AG10803 (cell line): ENCODE measurements around the gene HSF4.

Experiments
- DNase-seq: peaks from one replicate; pipeline ENCODE4 v3.0.0; 2010; ENCODE audit warnings: low read depth
- H3K4me3 ChIP-seq: 2 replicates; pipeline ENCODE4 v1.5.1; 2011; ENCODE audit warnings: mild to moderate bottlenecking, low read length, control low read depth
- CTCF ChIP-seq: conservative IDR thresholded peaks from 2 replicates; pipeline ENCODE4 v1.5.1; 2011; ENCODE audit warnings: mild to moderate bottlenecking, low read length, control low read depth, inconsistent platforms

Gene HSF4

DNA sequence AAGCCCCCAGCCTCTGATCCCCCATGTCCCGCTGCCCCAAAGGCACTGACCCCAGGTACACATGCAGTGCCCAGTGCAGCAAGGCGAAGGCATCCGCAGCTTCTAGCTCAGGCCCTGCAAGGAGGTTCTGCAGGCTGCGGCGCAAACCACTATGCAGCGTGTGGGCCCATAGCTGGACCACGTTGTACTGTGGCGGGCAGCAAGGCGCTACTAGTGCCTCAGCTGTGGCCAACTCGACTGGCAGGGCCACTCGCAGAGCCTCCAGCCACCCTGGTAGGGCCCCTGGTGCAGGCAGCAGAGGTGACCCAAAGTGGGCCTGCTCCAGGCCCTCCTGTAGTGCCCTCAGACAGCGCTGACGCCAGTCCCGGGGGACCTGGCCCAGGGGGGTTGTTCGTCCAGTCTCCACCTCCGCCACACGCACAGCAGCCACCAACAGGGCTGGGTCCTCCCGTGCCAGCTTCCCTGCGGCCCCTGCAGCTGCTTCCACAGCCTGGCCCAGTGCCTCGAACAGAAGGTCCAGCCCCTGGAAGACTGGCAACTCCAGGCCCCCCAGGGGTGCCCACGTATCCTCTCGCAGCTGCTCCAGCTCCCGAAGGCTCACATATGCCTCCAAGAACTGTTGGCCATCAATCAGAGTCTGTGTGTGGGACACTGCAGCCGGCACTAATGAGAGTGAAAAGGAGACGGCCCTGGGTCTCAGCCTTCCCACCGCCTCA lies 22.8 kb downstream of the HSF4 start:
- no peak for DNase-seq
- H3K4me3 ChIP-seq: no peak overlapping the region
- no peak for TF ChIP-seq CTCF

- DNase-seq: no peak
- no peak for TF ChIP-seq CTCF
- no peak overlapping the region for H3K4me3 ChIP-seq
Observed at GRCh38 chr16:67188323-67188722, 23.8 kb downstream of the HSF4 start.

DNA sequence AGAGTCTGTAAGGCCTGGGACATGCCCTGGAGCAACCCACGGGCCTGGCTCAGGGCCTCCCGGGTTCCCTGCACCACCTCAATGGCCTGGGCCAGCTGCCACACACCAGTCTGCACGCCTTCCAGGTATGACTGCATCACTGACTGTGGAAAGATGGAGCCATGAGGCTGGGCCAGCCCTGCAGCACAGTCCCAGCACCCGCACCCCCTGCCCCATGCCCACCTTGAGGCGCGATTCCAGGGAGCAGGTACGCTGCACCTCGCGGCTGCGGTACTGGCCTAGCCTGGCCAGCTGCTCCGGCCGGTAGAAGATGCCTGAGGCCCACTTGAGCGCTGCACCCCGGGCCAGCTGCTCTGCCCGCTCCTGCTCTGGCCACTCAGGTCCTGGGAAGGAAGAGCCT lies 24.3 kb downstream of the HSF4 start:
- no peak overlapping the region for H3K4me3 ChIP-seq
- no peak for TF ChIP-seq CTCF
- DNase-seq: no peak

DNA sequence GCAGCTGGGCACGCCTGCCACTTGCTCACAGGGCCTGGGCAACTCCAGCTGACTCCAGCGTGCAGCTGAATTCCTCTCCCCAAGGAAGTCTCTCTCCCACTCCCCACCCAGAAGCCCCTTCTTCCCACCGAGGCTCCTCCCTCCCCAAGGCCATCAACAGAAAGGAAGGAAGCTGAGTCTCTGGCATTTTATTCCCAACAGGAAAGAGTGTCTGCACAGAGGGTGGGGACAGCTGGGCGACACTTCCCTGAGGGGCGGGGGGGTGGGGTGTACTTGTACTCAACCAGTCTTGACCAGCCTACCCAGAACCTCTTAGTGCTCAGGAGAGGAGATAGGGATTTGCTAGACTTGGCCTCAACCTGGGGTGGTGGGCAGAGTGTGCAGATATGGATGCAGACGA lies 25.5 kb downstream of the HSF4 start, which contains the start of gene EXOC3L1:
Gene EXOC3L1 (minus strand): TSS at position 96 of the 400 bp plus-strand sequence. CDS start 460 bp downstream, outside the sequence.
- no peak for TF ChIP-seq CTCF
- H3K4me3 ChIP-seq: no peak within 1 kb of the TSS
- DNase-seq: no peak

DNA sequence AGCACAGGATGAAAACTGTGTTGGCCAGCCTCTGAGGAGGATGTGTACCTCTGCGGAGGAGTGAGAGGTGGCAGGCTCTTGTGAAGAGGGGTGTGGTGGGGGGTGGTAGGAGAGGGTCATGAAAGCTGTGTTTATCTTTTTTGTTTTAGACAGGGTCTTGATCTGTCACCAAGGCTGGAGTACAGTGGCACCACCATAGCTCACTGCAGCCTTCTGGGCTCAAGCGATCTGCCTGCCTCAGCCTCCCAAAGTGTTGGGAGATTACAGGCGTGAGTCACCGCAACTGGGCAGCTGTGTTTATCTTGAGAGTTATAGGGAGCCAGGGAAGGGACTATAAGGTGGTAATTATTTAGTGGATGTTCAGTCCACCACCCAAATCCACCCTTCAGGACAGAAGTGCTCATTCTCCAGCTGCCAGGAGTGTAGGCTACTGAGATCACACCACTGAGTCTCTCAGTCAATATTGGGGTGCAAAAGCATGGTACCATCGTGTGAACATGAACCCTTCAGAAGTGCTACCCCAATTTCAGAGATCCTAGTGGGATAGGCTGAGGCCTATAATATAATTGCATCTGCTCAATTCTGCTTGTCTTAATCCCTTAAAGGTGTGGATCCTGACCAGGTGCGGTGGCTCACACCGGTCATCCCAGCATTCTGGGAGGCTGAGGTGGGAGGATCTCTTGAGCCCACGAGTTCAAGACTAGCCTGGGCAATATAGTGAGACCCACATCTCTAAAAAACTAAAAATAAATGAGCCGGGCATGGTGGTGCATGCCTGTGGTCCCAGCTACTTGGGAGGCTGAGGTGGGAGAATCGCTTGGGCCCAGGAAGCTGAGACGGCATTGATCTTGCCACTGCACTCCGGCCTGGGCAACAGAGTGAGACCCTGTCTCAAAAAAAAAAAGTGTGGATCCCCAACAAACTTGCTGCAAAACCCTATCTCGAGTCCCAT lies 26.2 kb downstream of the HSF4 start:
- no peak for TF ChIP-seq CTCF
- no peak for DNase-seq
- no peak overlapping the region for H3K4me3 ChIP-seq

DNA sequence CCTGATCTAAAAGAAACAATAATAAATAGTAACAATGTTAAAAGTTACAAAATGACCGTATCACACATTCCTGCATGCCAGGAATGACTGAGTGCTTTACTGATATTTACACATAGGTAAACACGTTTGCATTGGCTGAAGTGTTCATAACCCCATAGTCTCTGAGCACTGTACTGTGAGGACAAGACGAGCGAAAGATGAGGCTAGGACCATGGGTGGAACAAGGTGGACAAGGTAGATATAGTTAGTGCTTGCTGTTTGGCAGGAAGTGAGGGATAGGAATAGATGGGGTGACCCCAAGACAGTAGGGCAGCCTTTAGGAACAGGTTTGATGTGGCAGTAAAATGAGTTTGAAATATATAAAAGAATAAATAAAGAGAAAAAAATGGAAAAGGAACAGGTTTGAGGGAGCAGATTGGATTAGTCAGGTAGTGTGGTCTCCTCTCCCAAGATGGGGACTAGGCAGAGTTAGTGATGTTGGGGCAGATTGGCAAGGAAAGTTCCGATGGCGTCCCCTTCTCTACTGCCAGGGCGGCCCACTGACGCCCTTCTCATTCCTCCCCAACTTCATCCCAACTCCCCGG lies 27.0 kb downstream of the HSF4 start:
- TF ChIP-seq CTCF: no peak
- no peak for DNase-seq
- peak overlapping the region; percentile 51 for H3K4me3 ChIP-seq
